Endothelial cell of umbilical vein (primary cell): Measurements from ENCODE around the gene ADARB2. TPM values are rescaled to one million over a fixed set of nuclear protein-coding genes. Genes with fewer than 3 reads are reported as not detected.

ENCODE experiments used
- BruUV-seq: library from RNA; stranded (reverse); fragments of 400-500 nt; replicated peaks from 2 replicates; lab custom pipeline; 2021; lab: Mats Ljungman, UMichigan
- CTCF ChIA-PET: fragments of 300-600, 350-600 bp; sonication (Branson Sonifier 250); formaldehyde crosslinking; loops from one replicate; lab custom pipeline; 2021; ENCODE audit warnings: antibody characterized with exemption, inconsistent platforms; lab: Charles Lee
- POLR2A ChIA-PET: fragments of 300-600, 350-600 bp; sonication (Branson Sonifier 250); formaldehyde crosslinking; loops from one replicate; lab custom pipeline; 2021; ENCODE audit warnings: antibody characterized with exemption, inconsistent platforms; lab: Charles Lee
- DNase-seq: peaks from one replicate; pipeline ENCODE4 v3.0.0-alpha.2; 2011; ENCODE audit warnings: low read depth, low spot score
- FAIRE-seq: peaks from 2 replicates; lab custom pipeline; 2011; peaks lifted over from hg19 to GRCh38; lab: Jason Lieb, UNC
- H2AFZ ChIP-seq: 2 replicates; pipeline ENCODE4 v1.6.0; 2012; ENCODE audit warnings: low read depth, low read length, control low read depth, inconsistent platforms
- H3K27ac ChIP-seq: 2 replicates; pipeline ENCODE4 v1.5.1; 2011; ENCODE audit warnings: low read depth, mild to moderate bottlenecking, control low read depth, low read length, moderate library complexity; ENCODE audit not compliant: insufficient read depth
- H3K27me3 ChIP-seq, 2 experiments: 2 replicates each; pipeline versions ENCODE4 v1.6.0 to v1.6.1; 2011; ENCODE audit warnings: low read length in 2 of 2, mixed read lengths in 1 of 2; ENCODE audit not compliant: control insufficient read depth in 2 of 2, insufficient read depth in 2 of 2
- H3K36me3 ChIP-seq, 2 experiments: 2 replicates in 1 of 2; 3 replicates in 1 of 2; pipeline ENCODE4 v1.5.1; 2011; ENCODE audit warnings: low read length in 2 of 2, mild to moderate bottlenecking in 1 of 2, moderate library complexity in 1 of 2; ENCODE audit not compliant: control insufficient read depth in 2 of 2, insufficient read depth in 2 of 2; ENCODE audit errors: extremely low read depth in 1 of 2
- H3K4me1 ChIP-seq: 3 replicates; pipeline ENCODE4 v1.5.1; 2011; ENCODE audit warnings: mild to moderate bottlenecking, low read length; ENCODE audit not compliant: control insufficient read depth, insufficient read depth; ENCODE audit errors: extremely low read depth
- H3K4me2 ChIP-seq: 2 replicates; pipeline ENCODE4 v1.6.1; 2011; ENCODE audit warnings: low read length, control low read depth, mixed read lengths; ENCODE audit not compliant: insufficient read depth
- H3K4me3 ChIP-seq, 3 experiments: fragments of 200-600 bp in 1 of 3; sonication (generic), shearing (Covaris generic) in 1 of 3; replicated peaks in 1 of 3; 2 replicates each; pipeline ENCODE4 v1.5.1; 2011 to 2016; ENCODE audit warnings: control low read depth in 3 of 3, low read length in 3 of 3, mild to moderate bottlenecking in 2 of 3, inconsistent platforms in 1 of 3, low read depth in 1 of 3, moderate library complexity in 1 of 3; ENCODE audit not compliant: insufficient read depth in 1 of 3
- H3K79me2 ChIP-seq: 2 replicates; pipeline ENCODE4 v1.6.0; 2012; ENCODE audit warnings: low read length, inconsistent platforms; ENCODE audit not compliant: control insufficient read depth, insufficient read depth
- H3K9ac ChIP-seq: replicated peaks from 2 replicates; pipeline ENCODE3; 2011; ENCODE audit warnings: low read length, control low read depth; ENCODE audit not compliant: insufficient read depth; ENCODE audit errors: extremely low read depth
- H3K9me1 ChIP-seq: replicated peaks from 3 replicates; pipeline ENCODE4 v1.6.0; 2011; ENCODE audit warnings: mild to moderate bottlenecking, low read length; ENCODE audit not compliant: control insufficient read depth, insufficient read depth; ENCODE audit errors: extremely low read depth
- H3K9me3 ChIP-seq: replicated peaks from 2 replicates; pipeline ENCODE4 v1.5.1; 2012; ENCODE audit warnings: low read length, inconsistent platforms; ENCODE audit not compliant: control insufficient read depth, insufficient read depth
- H4K20me1 ChIP-seq: replicated peaks from 2 replicates; pipeline ENCODE3; 2011; ENCODE audit warnings: mild to moderate bottlenecking, low read length; ENCODE audit not compliant: control insufficient read depth, insufficient read depth; ENCODE audit errors: extremely low read depth
- EZH2 ChIP-seq: IDR thresholded peaks from 2 replicates; pipeline ENCODE4 v1.6.1; 2012; ENCODE audit warnings: borderline replicate concordance, low read depth, mild to moderate bottlenecking, moderate library complexity, low read length, inconsistent platforms; ENCODE audit not compliant: severe bottlenecking
- FOS ChIP-seq: IDR thresholded peaks from 2 replicates; pipeline ENCODE4 v1.6.1; 2011; ENCODE audit warnings: mild to moderate bottlenecking, low read length, moderate library complexity, borderline replicate concordance; ENCODE audit not compliant: insufficient read depth
- GATA2 ChIP-seq: IDR thresholded peaks from 2 replicates; pipeline ENCODE4 v1.7.0; 2011; ENCODE audit warnings: low read depth, mild to moderate bottlenecking, moderate library complexity, mixed read lengths, low read length; ENCODE audit not compliant: insufficient read length, insufficient read depth
- JUN ChIP-seq: IDR thresholded peaks from 2 replicates; pipeline ENCODE4 v1.6.1; 2011; ENCODE audit warnings: borderline replicate concordance, low read depth; ENCODE audit not compliant: insufficient read length, insufficient read depth
- MYC ChIP-seq: IDR thresholded peaks from one replicate; pipeline ENCODE4 v1.6.1; 2011; ENCODE audit warnings: mild to moderate bottlenecking, low read depth, low read length
- POLR2A ChIP-seq: IDR thresholded peaks from 2 replicates; pipeline ENCODE4 v1.6.1; 2012; ENCODE audit warnings: low read depth, mild to moderate bottlenecking, control low read depth, low read length
- POLR2AphosphoS5 ChIP-seq: IDR thresholded peaks from 2 replicates; pipeline ENCODE4 v1.6.1; 2012; ENCODE audit warnings: low read depth, mild to moderate bottlenecking, control low read depth, low read length, moderate library complexity; ENCODE audit not compliant: insufficient read depth
- dilution Hi-C: fragments of 300-500 bp; cut with MboI; formaldehyde crosslinking; loops from one replicate; pipeline ENCODE4 v1.15.0; 2019; ENCODE audit warnings: low sequenced_read_pairs; ENCODE audit not compliant: extremely low pct_ligation_motif_present
- intact Hi-C: fragments of 100-400 bp; cut with micrococcal nuclease; formaldehyde crosslinking; loops from one replicate; pipeline ENCODE4 v1.10.0; 2022
- polyA plus RNA-seq, 4 experiments: library from polyadenylated mRNA; depleted of rRNA in 3 of 4; stranded (reverse) in 3 of 4; unstranded in 1 of 4; fragments of >200 nt; gene quantifications; 2 replicates each; pipeline versions ENCODE4 v1.2.1 to v1.2.3, GENCODE V29; 2011 to 2012; ENCODE audit warnings: missing spikeins in 1 of 4
- total RNA-seq: library from RNA; stranded (reverse); gene quantifications from 2 replicates; pipeline ENCODE4 v1.2.3, GENCODE V29; 2021
- TF ChIP-seq, protein P1 (sequence below), 2 donors: IDR thresholded peaks; 1 replicate in 1 of 2; 2 replicates in 1 of 2; pipeline ENCODE4 v1.5.1; 2011; ENCODE audit warnings: low read length in 2 of 2, mild to moderate bottlenecking in 2 of 2, moderate library complexity in 2 of 2, control low read depth in 1 of 2, inconsistent platforms in 1 of 2, low read depth in 1 of 2; ENCODE audit not compliant: insufficient read depth in 1 of 2; ENCODE audit errors: extremely low read depth in 1 of 2
- TF ChIP-seq, protein P2 (sequence below): IDR thresholded peaks from 2 replicates; pipeline ENCODE4 v1.6.1; 2011; ENCODE audit not compliant: insufficient read depth, insufficient read length

Gene ADARB2
- total and polyA plus RNA-seq, 2 donors (not counting 3 experiments of a cell fraction or from before 2014, with no cell fraction given): not detected

DNA sequence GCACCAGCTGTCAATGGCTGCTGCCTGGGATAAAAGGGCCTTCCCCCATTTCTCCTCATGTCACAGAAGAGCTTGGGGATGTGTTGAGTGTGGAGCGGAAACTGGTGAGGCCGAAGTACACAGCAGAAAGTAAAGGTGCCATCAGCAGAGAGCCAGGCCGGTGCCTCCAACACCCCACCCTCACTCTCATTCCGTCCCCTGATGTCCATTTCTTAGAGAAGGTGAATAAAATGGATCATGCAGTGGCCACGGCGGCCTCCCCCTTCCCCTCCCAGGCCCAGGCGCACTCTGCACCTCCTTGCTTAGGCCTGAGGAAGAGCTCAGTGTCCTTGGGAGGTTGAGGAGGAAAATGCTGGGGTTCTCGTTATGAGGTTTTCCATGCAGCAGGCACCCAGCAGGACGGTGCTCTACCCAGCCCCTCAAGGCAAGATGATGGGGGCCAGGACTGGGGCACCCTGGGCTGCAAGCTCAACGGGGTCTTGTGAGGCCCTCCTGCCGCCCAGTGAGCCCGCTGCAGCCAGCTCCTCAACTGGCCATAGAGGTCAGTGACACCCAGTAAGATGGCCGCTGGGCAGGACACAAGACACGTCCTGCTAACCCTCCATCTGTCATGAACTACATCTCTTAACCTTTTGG, 163.9 kb downstream of the ADARB2 start:
- Histone ChIP-seq H3K4me3 (no peak overlapping the region), H3K4me1 (no peaks in the 10 kb centered on the region), H3K4me2 (no peak overlapping the region), H3K9me1 (no peaks in the 10 kb centered on the region), H3K79me2 (no peaks in the 10 kb centered on the region), H3K36me3 (no peaks in the 10 kb centered on the region), H2AFZ (no peak overlapping the region), H4K20me1 (no peaks in the 10 kb centered on the region), H3K27me3 (no peaks in the 10 kb centered on the region), H3K9me3 (peaks cover 2% of the 10 kb centered on the region), H3K27ac (no peak overlapping the region), H3K9ac (no peak overlapping the region)
- ChIA-PET CTCF (no interaction called here), POLR2A (no interaction called here)
- DNase-seq: no peak
- dilution Hi-C loops: no loop called here
- FAIRE-seq: no peak
- BruUV-seq: no TSS peak
- TF ChIP-seq, protein P1, sequence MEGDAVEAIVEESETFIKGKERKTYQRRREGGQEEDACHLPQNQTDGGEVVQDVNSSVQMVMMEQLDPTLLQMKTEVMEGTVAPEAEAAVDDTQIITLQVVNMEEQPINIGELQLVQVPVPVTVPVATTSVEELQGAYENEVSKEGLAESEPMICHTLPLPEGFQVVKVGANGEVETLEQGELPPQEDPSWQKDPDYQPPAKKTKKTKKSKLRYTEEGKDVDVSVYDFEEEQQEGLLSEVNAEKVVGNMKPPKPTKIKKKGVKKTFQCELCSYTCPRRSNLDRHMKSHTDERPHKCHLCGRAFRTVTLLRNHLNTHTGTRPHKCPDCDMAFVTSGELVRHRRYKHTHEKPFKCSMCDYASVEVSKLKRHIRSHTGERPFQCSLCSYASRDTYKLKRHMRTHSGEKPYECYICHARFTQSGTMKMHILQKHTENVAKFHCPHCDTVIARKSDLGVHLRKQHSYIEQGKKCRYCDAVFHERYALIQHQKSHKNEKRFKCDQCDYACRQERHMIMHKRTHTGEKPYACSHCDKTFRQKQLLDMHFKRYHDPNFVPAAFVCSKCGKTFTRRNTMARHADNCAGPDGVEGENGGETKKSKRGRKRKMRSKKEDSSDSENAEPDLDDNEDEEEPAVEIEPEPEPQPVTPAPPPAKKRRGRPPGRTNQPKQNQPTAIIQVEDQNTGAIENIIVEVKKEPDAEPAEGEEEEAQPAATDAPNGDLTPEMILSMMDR (IDR thresholded peaks at IDR 0.05; ENCODE audit: extremely low read depth in 1 of 2, insufficient read depth in 1 of 2, low read depth in 1 of 2, low read length in 2 of 2): no peak
- TF ChIP-seq EZH2 (no peak), POLR2A (no peak), GATA2 (no peak), POLR2AphosphoS5 (no peak), JUN (no peak), FOS (no peak), MYC (no peak)
- TF ChIP-seq, protein P2, sequence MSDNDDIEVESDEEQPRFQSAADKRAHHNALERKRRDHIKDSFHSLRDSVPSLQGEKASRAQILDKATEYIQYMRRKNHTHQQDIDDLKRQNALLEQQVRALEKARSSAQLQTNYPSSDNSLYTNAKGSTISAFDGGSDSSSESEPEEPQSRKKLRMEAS: no peak
- intact Hi-C loops: no loop called here
